H1 (cell line): Measurements from ENCODE around the gene BTBD10. TPM values are rescaled to one million over a fixed set of nuclear protein-coding genes. Genes with fewer than 3 reads are reported as not detected.

Experiments used
- CTCF ChIA-PET: fragments of 300-600 bp; sonication (Branson Sonifier 250); formaldehyde crosslinking; loops from one replicate; lab custom pipeline; 2021; ENCODE audit not compliant: partially characterized antibody; lab: Charles Lee
- POLR2A ChIA-PET: fragments of 300-600 bp; sonication (Branson Sonifier 250); formaldehyde crosslinking; loops from one replicate; lab custom pipeline; 2021; ENCODE audit warnings: inconsistent platforms; ENCODE audit not compliant: partially characterized antibody; lab: Charles Lee
- DNase-seq, 2 experiments: peaks; one replicate each; pipeline versions ENCODE4 v3.0.0 to v3.0.0-alpha.2; 2010 to 2022; ENCODE audit warnings: low spot score in 2 of 2, low read depth in 1 of 2, mixed read lengths in 1 of 2
- FAIRE-seq: peaks from 2 replicates; lab custom pipeline; 2011; peaks lifted over from hg19 to GRCh38; lab: Jason Lieb, UNC
- H2AFZ ChIP-seq: 2 replicates; pipeline ENCODE4 v1.8.1; 2012; ENCODE audit warnings: low read length, inconsistent platforms
- H2AK5ac ChIP-seq: 2 replicates; pipeline ENCODE4 v1.6.1; 2013; ENCODE audit warnings: low read depth, low read length
- H2BK120ac ChIP-seq: replicated peaks from 2 replicates; pipeline ENCODE3; 2013; ENCODE audit warnings: low read depth, low read length, inconsistent platforms
- H2BK12ac ChIP-seq: 2 replicates; pipeline ENCODE4 v1.6.1; 2013; ENCODE audit warnings: low read depth, low read length
- H2BK15ac ChIP-seq: 2 replicates; pipeline ENCODE4 v1.6.1; 2013; ENCODE audit warnings: low read length
- H2BK20ac ChIP-seq: 2 replicates; pipeline ENCODE4 v1.6.1; 2013; ENCODE audit warnings: low read length
- H2BK5ac ChIP-seq: 2 replicates; pipeline ENCODE4 v1.6.1; 2013; ENCODE audit warnings: low read depth, low read length
- H3K14ac ChIP-seq: 2 replicates; pipeline ENCODE4 v1.6.1; 2013; ENCODE audit warnings: inconsistent platforms; ENCODE audit not compliant: insufficient read length
- H3K18ac ChIP-seq: 2 replicates; pipeline ENCODE4 v1.6.1; 2013; ENCODE audit warnings: low read length; ENCODE audit errors: extremely low read depth
- H3K23ac ChIP-seq: 2 replicates; pipeline ENCODE4 v1.6.1; 2013; ENCODE audit warnings: inconsistent platforms; ENCODE audit not compliant: insufficient read length
- H3K23me2 ChIP-seq: 2 replicates; pipeline ENCODE4 v1.6.1; 2013; ENCODE audit warnings: low read depth, low read length
- H3K27ac ChIP-seq: 2 replicates; pipeline ENCODE4 v1.6.1; 2011; ENCODE audit warnings: low read depth, low read length, inconsistent platforms
- H3K27me3 ChIP-seq, 4 experiments: replicated peaks in 1 of 4; 1 replicate in 1 of 4; 2 replicates in 3 of 4; pipeline versions ENCODE4 v1.6.1 to v1.8.1; 2011 to 2013; ENCODE audit warnings: low read length in 3 of 4, mild to moderate bottlenecking in 3 of 4, inconsistent platforms in 2 of 4, mixed read lengths in 2 of 4, moderate library complexity in 1 of 4; ENCODE audit not compliant: control insufficient read depth in 3 of 4, insufficient read depth in 3 of 4; ENCODE audit errors: extremely low read depth in 1 of 4
- H3K36me3 ChIP-seq, 4 experiments: 2 replicates each; pipeline versions ENCODE4 v1.6.1 to v1.8.1; 2011 to 2013; ENCODE audit warnings: mild to moderate bottlenecking in 4 of 4, low read length in 3 of 4, moderate library complexity in 2 of 4, control low read depth in 1 of 4, inconsistent platforms in 1 of 4; ENCODE audit not compliant: insufficient read depth in 4 of 4, control insufficient read depth in 2 of 4
- H3K4ac ChIP-seq: replicated peaks from 2 replicates; pipeline ENCODE3; 2013; ENCODE audit warnings: low read length, low read depth, mixed read lengths, inconsistent platforms; ENCODE audit not compliant: insufficient read length
- H3K4me1 ChIP-seq, 4 experiments: replicated peaks in 1 of 4; 1 replicate in 1 of 4; 2 replicates in 3 of 4; pipeline versions ENCODE4 v1.6.1 to v1.8.1; 2011 to 2013; ENCODE audit warnings: low read length in 3 of 4, inconsistent platforms in 2 of 4, mixed read lengths in 1 of 4; ENCODE audit not compliant: insufficient read depth in 4 of 4, control insufficient read depth in 3 of 4
- H3K4me2 ChIP-seq, 2 experiments: 2 replicates each; pipeline versions ENCODE4 v1.6.1 to v1.8.1; 2011 to 2013; ENCODE audit warnings: low read depth in 2 of 2, low read length in 2 of 2, control low read depth in 1 of 2, inconsistent platforms in 1 of 2, mild to moderate bottlenecking in 1 of 2; ENCODE audit not compliant: insufficient read depth in 1 of 2
- H3K4me3 ChIP-seq, 4 experiments: fragments of 200-600, 300-600 bp in 1 of 4; sonication (generic), shearing (Covaris generic), sonication (Bioruptor Twin) in 1 of 4; 2 replicates each; pipeline versions ENCODE4 v1.5.1 to v1.8.1; 2011 to 2016; ENCODE audit warnings: low read length in 4 of 4, low read depth in 3 of 4, control low read depth in 2 of 4, inconsistent platforms in 2 of 4, mild to moderate bottlenecking in 2 of 4, mixed read lengths in 1 of 4, moderate library complexity in 1 of 4; ENCODE audit not compliant: insufficient read depth in 2 of 4; ENCODE audit errors: extremely low read depth in 1 of 4
- H3K56ac ChIP-seq: replicated peaks from 2 replicates; pipeline ENCODE3; 2013; ENCODE audit warnings: low read depth, mild to moderate bottlenecking, mixed read lengths, low read length, inconsistent platforms; ENCODE audit not compliant: insufficient read length
- H3K79me1 ChIP-seq: 2 replicates; pipeline ENCODE4 v1.6.1; 2013; ENCODE audit warnings: low read depth, low read length, control low read depth
- H3K79me2 ChIP-seq, 2 experiments: 2 replicates each; pipeline versions ENCODE4 v1.6.1 to v1.8.1; 2012 to 2013; ENCODE audit warnings: low read length in 2 of 2, mild to moderate bottlenecking in 2 of 2, inconsistent platforms in 1 of 2; ENCODE audit not compliant: insufficient read depth in 2 of 2, control insufficient read depth in 1 of 2
- H3K9ac ChIP-seq, 4 experiments: replicated peaks in 1 of 4; 1 replicate in 1 of 4; 2 replicates in 3 of 4; pipeline versions ENCODE4 v1.6.1 to v1.8.1; 2011 to 2013; ENCODE audit warnings: low read depth in 3 of 4, low read length in 3 of 4, control low read depth in 2 of 4, mild to moderate bottlenecking in 2 of 4, moderate library complexity in 2 of 4, inconsistent platforms in 1 of 4; ENCODE audit errors: extremely low read depth in 1 of 4
- H3K9me3 ChIP-seq, 2 experiments: 2 replicates each; pipeline versions ENCODE4 v1.6.1 to v1.8.1; 2012 to 2013; ENCODE audit warnings: mild to moderate bottlenecking in 2 of 2, moderate library complexity in 2 of 2, control low read depth in 1 of 2, inconsistent platforms in 1 of 2, low read depth in 1 of 2, low read length in 1 of 2, mixed read lengths in 1 of 2; ENCODE audit not compliant: insufficient read depth in 2 of 2
- H4K20me1 ChIP-seq, 2 experiments: replicated peaks in 1 of 2; 2 replicates each; pipeline versions ENCODE3 to v1.8.1; 2011 to 2013; ENCODE audit warnings: inconsistent platforms in 2 of 2, low read length in 2 of 2, mild to moderate bottlenecking in 1 of 2; ENCODE audit not compliant: insufficient read depth in 2 of 2, control insufficient read depth in 1 of 2
- H4K5ac ChIP-seq: 2 replicates; pipeline ENCODE4 v1.6.1; 2013; ENCODE audit warnings: low read length, low read depth, mixed read lengths, inconsistent platforms; ENCODE audit not compliant: insufficient read length
- H4K8ac ChIP-seq: 2 replicates; pipeline ENCODE4 v1.8.0; 2013; ENCODE audit warnings: mild to moderate bottlenecking, moderate library complexity, low read length, inconsistent platforms; ENCODE audit not compliant: insufficient read depth; ENCODE audit errors: extremely low read depth
- H4K91ac ChIP-seq: replicated peaks from 2 replicates; pipeline ENCODE3; 2013; ENCODE audit warnings: low read length, mixed read lengths, inconsistent platforms; ENCODE audit not compliant: insufficient read length
- SIN3A ChIP-seq, 2 experiments: IDR thresholded peaks in 1 of 2; conservative IDR thresholded peaks in 1 of 2; 2 replicates each; pipeline ENCODE4 v1.6.1; 2011 to 2012; ENCODE audit warnings: low read length in 2 of 2, improper control_type of control experiment in 1 of 2, low read depth in 1 of 2, mild to moderate bottlenecking in 1 of 2
- WGBS, 2 experiments: shearing (Covaris generic) in 1 of 2; methylation state at CpG; one replicate each; pipeline versions ENCODE4 v1.1.6 to v1.1.7; 2013 to 2015; ENCODE audit warnings: low lambda C conversion rate in 2 of 2, mixed read lengths in 2 of 2, inconsistent platforms in 1 of 2, low coverage in 1 of 2, missing lambda C conversion rate in 1 of 2; ENCODE audit not compliant: insufficient replicate concordance in 2 of 2, insufficient coverage in 1 of 2, insufficient read length in 1 of 2; ENCODE audit errors: extremely low coverage in 1 of 2, missing lambda C conversion rate in 1 of 2; 5-methylcytosine and 5-hydroxymethylcytosine counted together
- polyA plus RNA-seq, 7 experiments: library from polyadenylated mRNA; depleted of rRNA in 3 of 7; stranded (reverse) in 5 of 7; unstranded in 2 of 7; fragments of >200 nt in 5 of 7; fragments of 200-250 nt in 2 of 7; gene quantifications; 1 replicate in 5 of 7; 2 replicates in 1 of 7; 4 replicates in 1 of 7; pipeline versions ENCODE4 v1.2.1 to v1.2.3, GENCODE V29; 2011 to 2013; ENCODE audit warnings: missing spikeins in 2 of 7, mixed read lengths in 2 of 7
- total RNA-seq: library from RNA; stranded (reverse); fragmentation: NEBNext Ultra II Directional; extraction: Animal tissue kit (Norgen Biotek cat#: 25700); gene quantifications from 2 replicates; pipeline ENCODE4 v1.2.1, GENCODE V29; 2021

The BTBD10 gene
- total and polyA plus RNA-seq, 2 of the 8 experiments (the other 6 are each of a cell fraction or from before 2014, with no cell fraction given) = 13.8 to 22.2 TPM

- Histone ChIP-seq H3K9me3 (no peaks in the 10 kb centered on the region), H2BK5ac (no peak overlapping the region), H3K56ac (no peak overlapping the region), H4K20me1 (no peaks in the 10 kb centered on the region), H3K27me3 (no peaks in the 10 kb centered on the region), H4K8ac (no peak overlapping the region), H4K5ac (no peak overlapping the region), H3K23me2 (no peaks in the 10 kb centered on the region), H3K36me3 (no peaks in the 10 kb centered on the region), H4K91ac (no peak overlapping the region), H3K23ac (no peak overlapping the region), H3K27ac (no peak overlapping the region), H3K18ac (no peak overlapping the region), H3K79me1 (no peaks in the 10 kb centered on the region), H2AFZ (no peak overlapping the region), H2BK15ac (no peak overlapping the region), H3K4me2 (no peak overlapping the region), H3K79me2 (peaks cover 0 to 11% of the 10 kb centered on the region in 2 experiments; a peak in 2 of 4 replicates), H2BK20ac (no peak overlapping the region), H3K4ac (no peak overlapping the region), H3K14ac (no peak overlapping the region), H3K9ac (no peak overlapping the region), H2BK120ac (no peak overlapping the region), H2BK12ac (no peak overlapping the region), H3K4me1 (no peaks in the 10 kb centered on the region), H3K4me3 (no peak overlapping the region), H2AK5ac (no peak overlapping the region)
- 83% methylated on average over 2 of the region's 2 CpGs; no CpG with 5 or more reads in 1 of the 2 experiments for WGBS, 2 experiments
- FAIRE-seq (no peak), DNase-seq (no peak)
- no peak for TF ChIP-seq SIN3A (conservative IDR thresholded peaks at IDR 0.05 in 1 of 2, IDR thresholded peaks at IDR 0.05 in 1 of 2; ENCODE audit: low read depth in 1 of 2, low read length in 2 of 2)
- ChIA-PET CTCF (interaction anchor here (1.5 kb wide), 1 partner anchor 19 kb away, joined by 4 read pairs; no protein-coding TSS in a partner anchor), POLR2A (no interaction called here)
Measured at GRCh38 chr11:13445588-13445987, 17.4 kb downstream of the BTBD10 start.
